Measurements from ENCODE around the gene WBP2. TPM values are rescaled to one million over a fixed set of nuclear protein-coding genes. Genes with fewer than 3 reads are reported as not detected.
A peak's percentile ranks its signal among the peaks of the same experiment; 100 is the strongest.

Gene WBP2
- total and polyA plus RNA-seq, 2 of the 13 experiments (the other 11 are each of a cell fraction or from before 2014, with no cell fraction given): 29.2 to 29.5 TPM

GRCh38 chr17:75827308-75828075 lies 27.6 kb downstream of the WBP2 start (continued):
- TF ChIP-seq HNF4G (IDR thresholded peaks at IDR 0.05; ENCODE audit: borderline replicate concordance, low read depth, low read length) (no peak), HNF4G (CRISPR knock-in tag; IDR thresholded peaks at IDR 0.05; ENCODE audit: borderline replicate concordance, low read depth) (no peak), ZFP41 (CRISPR knock-in tag; IDR thresholded peaks at IDR 0.05; ENCODE audit: borderline replicate concordance) (no peak), NR2C2 (CRISPR knock-in tag; IDR thresholded peaks at IDR 0.05; ENCODE audit: borderline replicate concordance) (no peak), EZH2 (conservative IDR thresholded peaks at IDR 0.05; ENCODE audit: low read depth, low read length) (no peak), ZNF207 (IDR thresholded peaks at IDR 0.05; ENCODE audit: borderline replicate concordance) (no peak), ZNF678 (CRISPR knock-in tag; IDR thresholded peaks at IDR 0.05) (no peak), CTCF (CRISPR knock-in tag; IDR thresholded peaks at IDR 0.05) (peak; percentile 87), ARID4A (CRISPR knock-in tag; IDR thresholded peaks at IDR 0.05; ENCODE audit: borderline replicate concordance) (peak; percentile 39; the same call in 1 of the 2 replicates), ZNF256 (CRISPR knock-in tag; conservative IDR thresholded peaks at IDR 0.05) (no peak), ZNF224 (CRISPR knock-in tag; IDR thresholded peaks at IDR 0.05) (no peak), ZNF609 (CRISPR knock-in tag; IDR thresholded peaks at IDR 0.05; ENCODE audit: borderline replicate concordance) (no peak; the same call in 1 of the 2 replicates), HBP1 (CRISPR knock-in tag; IDR thresholded peaks at IDR 0.05; ENCODE audit: low read depth) (no peak), ZNF430 (CRISPR knock-in tag; IDR thresholded peaks at IDR 0.05) (no peak), LCORL (IDR thresholded peaks at IDR 0.05) (no peak), LCORL (CRISPR knock-in tag; IDR thresholded peaks at IDR 0.05) (0 out of 2 replicates have a peak, but pooled peaks have one; percentile 64)

Measured in HepG2 (cell line).